GM21367 (cell line): ENCODE measurements around the gene SLC2A6.
A peak's percentile ranks its signal among the peaks of the same experiment; 100 is the strongest.

Experiments
- ATAC-seq: cut with Tn5 transposase; IDR thresholded peaks from one replicate; pipeline ENCODE4 v1.9.1; 2021; ENCODE audit not compliant: unreplicated experiment

The SLC2A6 gene

DNA sequence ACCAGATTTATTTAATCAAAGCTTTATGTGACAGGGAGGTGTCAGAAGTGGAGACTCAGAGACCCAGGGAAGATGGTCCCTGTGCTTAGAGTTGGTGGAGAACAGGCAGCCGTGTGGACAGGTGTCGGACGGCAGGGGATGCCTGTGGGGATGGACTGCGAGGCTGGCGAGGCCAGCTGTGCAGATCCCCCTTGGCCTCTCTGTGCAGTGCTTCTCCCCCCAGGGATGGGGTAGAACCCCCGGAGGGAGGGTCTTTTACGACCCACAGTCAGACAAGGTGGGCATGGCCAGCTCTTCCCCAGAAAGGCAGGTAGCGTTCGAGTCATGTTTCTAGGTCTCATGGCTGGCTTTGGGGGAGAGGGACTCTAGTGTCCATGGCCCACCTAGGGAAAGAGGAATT lies 4.7 kb upstream of the SLC2A6 start:
- no peak for ATAC-seq

DNA sequence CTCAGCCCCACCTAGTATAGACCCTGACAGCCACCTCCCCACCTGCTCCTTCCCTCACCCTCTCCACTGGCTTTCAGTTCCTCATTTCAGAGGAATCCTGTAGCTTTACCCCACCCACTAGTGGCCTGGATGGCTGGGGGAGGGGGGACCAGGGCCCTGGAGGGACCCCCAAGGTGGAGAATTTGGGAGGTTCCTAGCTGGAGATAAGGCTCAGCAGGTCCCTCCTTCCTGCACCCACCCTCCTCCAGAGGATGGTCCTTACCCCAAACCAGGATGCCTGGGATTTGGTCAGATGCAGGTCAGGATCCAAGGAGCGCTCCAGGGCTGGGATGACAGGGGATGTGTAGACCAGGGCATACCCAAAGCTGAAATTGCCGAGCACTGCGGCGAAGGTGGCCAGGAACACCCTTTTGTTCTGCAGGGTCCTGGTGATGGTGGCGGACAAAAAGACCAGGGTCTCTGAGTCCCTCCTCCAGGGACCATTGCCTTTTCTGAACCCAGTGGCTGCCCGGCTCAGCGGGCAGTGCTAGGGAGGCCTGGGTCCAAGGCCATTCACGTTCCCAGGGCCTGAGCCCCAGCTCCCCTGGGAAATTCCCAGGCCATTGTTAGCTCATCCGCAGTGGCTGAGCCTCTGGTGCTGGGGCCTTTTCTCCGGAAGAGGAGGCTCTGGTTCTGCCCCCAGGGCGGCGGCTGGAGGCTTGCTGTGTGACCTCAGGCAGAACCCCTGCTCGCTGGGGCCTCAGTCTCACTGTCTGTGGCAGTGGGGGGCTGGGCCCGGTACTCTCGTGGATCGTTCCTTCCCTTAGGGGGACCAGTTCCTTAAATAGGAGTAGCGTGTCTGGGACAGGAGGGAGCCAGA lies 678 bp downstream of the SLC2A6 start:
- peak; percentile 18 for ATAC-seq

DNA sequence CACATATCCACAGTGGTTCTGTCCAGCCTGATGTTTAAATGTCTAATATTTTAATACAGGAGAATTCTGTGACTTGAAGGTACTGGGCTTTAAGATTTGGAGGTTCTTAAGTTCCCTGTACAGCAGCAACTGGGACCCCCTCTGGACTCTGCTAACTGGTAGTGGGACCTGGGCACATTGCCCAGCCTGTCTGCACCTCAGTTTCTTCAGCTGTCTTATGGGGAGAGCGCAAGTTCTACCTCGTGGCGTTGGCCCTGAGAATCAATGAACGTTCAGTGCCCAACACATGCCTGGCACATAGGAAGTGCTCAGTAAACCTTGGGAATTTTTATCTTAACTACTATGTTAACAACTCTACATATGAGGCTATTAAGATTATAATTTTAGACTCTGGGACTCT lies 1.4 kb downstream of the SLC2A6 start:
- no peak for ATAC-seq

DNA sequence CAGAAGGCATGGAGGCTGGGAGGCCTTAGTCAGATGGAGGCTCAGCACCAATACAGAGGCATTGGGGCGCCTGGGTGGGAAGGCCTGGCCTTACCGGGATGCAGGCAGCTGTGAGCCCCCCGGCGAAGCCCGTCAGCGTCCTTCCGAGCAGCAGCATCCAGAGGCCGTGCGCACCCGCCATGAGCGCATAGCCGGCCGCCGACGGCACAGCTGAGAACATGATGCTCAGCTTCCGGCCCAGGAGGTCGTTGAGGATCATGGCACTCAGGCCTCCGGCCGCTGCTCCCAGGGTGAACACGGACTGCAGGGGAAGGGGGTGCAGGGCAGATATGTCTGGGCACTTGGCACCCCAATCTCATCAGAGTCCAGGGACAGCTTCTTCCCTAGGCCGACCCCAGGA lies 2.0 kb downstream of the SLC2A6 start:
- ATAC-seq: no peak

DNA sequence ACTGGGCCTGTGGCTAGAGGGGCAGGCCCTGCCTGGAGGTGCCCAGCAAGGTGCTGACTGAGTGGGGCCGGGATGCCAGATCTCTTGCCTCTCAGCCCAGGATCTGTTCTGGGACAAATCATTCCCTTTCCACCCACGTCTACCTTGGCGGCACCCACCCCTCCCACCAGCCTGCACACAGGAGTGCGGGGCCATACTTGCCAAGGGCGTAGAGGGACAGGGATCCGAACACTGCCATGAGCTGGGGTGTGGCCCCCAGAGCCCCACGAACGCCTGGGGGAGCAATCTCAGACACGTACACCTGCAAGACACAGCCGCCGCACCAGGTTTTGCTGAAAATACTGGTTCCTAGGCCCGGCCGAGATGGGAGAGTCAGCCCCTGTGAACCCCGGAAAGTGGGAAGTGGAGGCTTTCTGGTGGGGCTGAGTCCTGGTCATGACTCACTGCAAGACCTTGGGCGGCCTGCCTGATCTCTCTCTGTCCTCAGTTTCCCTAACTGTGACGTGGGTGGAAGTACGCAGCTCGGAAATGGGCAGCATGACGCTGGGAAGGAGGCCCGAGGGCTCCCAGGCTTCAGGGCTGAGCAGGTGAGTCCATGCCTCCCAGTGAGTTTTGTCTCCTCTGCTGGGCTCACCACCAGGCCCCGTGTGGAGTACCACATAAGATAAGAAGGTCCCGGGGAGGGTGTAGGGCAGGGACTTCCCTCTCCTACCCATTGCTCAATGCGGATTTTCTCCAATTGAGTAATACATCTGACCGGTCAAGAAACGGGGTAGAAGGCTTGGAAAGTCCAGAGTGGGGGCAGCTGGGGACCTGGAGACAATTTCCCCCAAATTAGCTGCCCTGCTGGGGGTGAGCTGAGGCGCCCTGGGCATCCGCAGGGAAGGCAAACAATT lies 2.6 kb downstream of the SLC2A6 start:
- no peak for ATAC-seq

DNA sequence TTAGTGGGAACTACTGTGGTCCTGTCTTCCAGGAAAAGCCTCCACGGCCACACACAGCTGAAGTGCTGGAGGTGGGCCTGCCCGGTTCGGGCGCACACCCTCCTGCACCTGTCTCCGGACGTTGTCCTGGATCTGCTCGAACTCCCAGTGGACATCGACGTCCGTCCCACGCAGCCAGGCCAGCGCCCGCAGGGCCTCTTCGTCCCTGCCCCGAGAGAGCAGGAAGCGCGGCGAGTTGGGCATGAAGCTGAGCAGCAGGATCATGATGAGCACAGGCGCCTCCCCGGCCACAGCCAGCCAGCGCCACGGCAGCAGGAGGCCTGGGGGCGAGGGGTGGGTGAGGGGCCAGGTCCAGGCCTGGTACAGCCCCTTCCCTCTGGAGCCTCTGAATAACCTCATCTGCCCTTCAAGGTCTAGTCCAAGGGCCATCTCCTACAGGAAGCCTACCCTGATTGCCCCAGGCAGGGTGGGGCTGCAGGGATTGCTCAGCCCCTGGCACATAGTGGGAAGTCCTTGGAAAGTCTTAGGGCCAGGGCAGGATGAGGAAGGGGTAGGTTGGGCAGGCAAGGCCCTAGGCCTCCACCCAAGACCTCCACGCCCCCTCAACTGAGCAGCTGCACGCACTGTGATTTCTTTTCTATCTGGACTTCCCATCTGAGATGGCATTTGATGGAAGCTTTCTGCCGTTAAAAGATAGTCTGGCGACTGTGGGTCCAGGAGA lies 3.4 kb downstream of the SLC2A6 start:
- ATAC-seq: no peak

DNA sequence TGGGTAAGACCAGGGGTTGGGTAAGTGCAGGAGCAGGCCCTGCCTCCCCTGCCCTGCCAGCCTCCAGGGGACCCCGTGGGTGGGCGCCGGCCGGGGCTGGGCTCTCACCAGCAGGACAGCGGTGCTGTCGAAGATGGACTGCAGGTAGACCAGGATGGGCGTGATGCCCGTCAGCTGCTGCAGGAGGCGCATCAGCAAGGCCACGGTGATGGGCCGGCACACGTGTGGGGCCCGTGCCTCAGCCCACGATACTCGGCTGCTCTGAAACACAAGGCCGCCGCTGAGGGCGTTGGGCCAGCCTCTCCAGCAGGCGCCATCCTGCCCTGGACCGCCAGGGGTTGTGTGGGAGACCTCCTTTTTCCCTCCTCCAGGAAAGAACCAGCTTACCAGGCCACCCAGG lies 4.0 kb downstream of the SLC2A6 start:
- ATAC-seq: no peak

DNA sequence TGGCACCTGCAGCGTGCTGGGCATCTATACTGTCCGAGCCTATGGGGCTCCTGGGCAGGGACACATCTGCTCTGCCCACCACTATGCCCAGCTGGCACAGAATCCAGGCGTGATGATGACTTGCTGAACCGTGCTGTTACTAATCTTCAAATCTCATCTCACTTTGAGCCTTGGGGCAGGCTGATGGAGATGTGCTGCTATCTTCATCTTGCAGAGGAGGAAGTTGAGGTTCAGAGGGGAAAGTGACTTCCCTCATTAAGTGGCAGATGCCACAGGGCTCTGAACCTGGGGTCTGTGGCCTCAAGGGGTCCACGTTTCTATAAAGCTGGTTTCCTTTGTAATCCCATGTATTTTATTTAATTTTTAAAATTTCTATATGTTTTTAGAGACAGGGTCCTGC lies 4.7 kb downstream of the SLC2A6 start:
- ATAC-seq: no peak

DNA sequence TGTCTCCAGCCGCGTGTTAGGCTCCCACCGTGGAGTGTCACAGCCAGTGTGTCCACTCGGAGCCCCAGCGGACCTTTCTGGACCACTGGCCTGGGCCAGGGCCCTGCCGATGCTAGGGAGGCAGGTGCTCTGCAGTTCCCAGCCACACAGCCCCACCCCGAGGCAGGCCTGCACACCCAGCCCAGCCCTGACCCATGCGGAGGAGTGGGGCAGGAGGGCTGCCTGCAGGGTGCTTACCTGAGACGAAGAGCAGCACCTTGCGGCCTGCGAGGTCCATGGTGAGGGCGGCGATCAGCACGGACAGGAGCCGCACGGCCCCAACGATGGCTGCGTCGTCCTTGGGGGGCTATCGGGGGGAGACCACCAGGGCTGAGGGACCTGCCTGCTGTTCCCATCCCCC lies 5.2 kb downstream of the SLC2A6 start:
- no peak for ATAC-seq

DNA sequence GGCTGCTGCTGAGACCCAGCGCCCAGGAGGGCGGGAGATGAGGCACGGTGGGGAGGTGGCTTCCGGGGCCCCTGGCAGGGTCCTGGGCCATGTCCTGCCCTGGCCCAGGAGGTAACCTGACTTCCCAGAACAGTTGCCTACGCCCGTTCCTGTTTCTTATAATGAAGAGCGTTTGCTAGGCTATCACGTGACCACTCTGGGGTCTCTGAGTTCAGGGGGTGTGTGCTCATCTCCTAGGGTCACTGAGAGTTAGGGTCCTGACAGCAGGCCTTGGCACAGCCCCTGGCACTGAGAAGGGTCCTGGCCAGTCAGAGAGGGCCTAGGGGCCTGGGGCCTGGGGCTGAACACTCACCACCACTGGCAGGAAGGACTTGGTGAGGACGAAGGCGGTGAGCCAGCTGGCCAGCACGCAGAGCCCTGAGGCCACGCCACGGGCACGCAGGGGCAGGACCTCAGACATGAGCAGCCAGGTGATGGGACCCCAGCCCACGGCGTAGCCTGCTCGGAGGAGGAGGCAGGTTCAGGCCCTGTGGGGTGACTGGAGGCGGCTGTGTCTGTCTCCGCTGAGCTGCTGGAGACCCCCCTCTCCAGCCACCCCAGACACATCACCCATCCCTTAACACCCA lies 6.0 kb downstream of the SLC2A6 start:
- no peak for ATAC-seq

DNA sequence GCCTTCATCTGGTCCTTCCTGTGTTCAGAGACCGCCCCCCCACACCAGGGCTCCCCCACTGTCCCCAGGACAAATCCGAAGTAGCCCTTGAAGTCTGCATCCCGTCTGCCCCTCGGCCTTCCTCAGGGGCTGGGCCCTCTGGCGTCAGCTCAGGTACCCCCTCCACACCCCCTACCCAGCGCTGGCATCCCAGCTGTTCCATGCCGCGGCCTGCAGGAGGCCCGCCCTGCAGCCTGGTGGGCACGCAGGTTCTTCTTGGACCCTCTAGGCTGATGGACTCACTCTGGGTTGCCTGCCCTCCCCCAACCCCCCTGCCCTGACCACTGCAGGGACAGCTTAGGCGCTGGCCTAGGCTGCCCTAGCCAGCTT lies 6.6 kb downstream of the SLC2A6 start:
- ATAC-seq: no peak

DNA sequence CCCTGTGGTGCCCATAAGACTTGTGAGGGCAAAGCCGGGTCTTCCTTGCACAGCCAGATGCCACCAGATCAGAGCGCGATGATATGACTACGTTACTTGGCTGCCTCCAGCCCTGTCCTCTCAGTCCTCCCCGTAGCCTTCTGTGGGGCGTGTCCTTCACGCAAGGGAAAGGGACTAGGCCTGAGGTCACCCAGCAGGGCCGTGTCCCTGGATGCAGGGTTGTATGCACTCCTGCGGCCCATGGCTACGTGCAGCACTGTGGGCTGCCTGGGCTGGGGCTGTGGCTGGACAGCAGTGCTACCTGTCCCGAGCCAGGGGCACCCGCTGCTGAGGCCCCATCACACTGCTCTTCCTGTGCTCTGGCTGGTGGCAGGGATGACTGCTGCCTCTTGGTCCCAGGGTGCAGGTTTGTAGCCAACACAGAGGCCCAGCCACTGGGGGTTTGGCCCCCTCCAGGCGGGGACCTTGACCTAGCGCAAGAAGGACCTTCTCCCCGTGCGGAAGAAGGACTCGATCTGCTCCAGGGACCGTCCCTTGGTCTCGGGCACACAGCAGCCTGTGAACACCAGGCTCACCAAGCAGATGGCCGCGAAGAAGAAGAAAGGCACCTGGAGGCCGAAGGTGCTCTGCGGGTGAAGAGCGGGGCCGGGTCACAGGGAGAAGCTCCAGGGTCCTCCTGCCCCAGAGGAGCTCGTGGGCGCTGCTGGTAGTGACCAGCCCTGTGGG lies 7.2 kb downstream of the SLC2A6 start:
- no peak for ATAC-seq

DNA sequence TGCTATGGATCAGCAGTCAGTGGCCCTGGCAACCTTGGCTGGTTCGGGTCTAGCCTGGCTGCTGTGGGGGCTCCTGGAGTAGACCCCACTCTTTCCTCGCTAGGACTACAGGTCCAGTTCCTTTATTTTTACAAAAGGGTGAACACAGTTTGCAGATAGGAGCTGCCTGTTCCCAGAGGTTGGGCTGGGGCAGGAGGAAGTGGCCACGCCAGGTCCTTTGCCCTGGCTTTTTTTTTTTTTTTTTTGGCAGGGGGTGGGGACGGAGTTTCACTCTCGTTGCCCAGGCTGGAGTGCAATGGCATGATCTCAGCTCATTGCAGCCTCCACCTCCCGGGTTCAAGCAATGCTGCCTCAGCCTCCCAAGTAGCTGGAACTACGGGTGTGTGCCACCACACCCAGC lies 7.9 kb downstream of the SLC2A6 start:
- no peak for ATAC-seq

DNA sequence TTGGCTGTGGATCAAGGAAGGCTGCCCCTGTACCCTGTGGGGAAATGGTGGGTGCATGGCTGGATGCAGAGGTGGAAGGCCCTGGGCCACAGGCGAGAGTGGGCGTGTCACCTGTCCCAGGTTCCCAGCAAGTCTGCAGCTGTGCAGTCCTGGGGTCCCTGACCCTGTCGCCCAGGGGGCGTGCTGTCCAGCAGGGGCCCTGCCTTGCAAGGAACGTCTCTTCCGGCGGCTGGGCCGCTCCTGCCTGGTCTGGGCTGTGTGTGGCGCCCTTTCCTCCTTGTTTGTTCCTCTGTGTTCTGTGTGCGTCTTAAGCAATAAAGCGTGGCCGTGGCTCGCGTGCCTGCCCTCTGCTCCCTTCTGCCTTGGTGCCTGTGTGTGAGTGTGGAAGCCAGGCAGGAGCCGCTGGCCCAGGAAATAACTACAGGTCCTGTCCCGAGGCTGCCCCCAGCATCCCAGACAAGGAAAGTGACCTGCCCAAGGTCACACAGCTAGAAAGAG lies 8.4 kb downstream of the SLC2A6 start:
- no peak for ATAC-seq

DNA sequence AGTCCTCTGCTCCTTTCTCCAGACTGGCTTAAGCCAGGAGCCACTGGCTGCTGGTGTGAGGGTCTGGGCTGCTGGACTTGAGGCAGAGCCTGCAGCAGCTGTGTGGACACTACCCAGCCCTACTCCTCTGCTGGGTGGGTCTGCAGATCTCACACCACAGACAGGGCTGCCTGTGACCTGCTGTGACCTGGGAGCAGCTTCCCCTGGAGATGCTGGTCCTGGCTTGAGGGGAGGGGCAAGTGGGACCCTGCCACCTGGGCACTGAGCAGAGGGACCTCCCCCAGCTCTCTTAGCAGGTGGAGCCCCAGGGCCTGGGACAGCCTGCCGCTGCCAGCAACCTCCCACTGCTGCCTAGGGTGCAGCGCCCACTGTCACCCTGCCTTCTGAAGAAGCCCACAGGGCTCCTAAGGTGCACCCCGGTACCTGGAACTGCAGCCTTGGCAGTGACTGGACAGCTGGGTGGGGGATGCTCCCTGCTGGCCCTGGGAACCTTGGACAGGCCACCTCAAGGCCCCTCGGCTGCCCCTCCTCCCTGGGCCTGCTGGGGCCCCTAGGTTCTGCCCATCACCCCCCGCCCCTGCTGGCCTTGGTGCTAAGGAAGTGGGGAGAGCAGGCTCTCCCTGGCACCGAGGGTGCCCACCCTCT lies 10.0 kb downstream of the SLC2A6 start:
- no peak for ATAC-seq

DNA sequence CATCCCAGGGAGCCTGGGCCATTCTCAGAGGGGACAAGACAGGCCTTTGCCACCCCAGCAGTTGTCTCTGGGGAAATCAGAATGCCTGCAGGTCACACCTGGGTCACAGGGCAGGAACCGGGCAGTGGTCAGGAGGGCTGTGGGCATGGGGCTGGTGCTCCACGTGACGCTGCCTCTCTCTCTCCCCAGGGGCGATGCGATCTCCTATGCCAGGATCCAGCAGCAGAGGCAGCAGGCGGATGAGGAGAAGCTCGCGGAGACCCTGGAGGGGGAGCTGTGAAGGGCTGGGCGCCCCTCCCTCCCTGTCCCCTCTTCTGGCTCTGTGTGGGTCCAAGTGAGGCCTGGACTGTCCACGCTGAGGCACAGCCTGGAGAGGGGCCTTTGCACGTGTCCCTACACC lies 10.5 kb downstream of the SLC2A6 start:
- ATAC-seq: no peak

DNA sequence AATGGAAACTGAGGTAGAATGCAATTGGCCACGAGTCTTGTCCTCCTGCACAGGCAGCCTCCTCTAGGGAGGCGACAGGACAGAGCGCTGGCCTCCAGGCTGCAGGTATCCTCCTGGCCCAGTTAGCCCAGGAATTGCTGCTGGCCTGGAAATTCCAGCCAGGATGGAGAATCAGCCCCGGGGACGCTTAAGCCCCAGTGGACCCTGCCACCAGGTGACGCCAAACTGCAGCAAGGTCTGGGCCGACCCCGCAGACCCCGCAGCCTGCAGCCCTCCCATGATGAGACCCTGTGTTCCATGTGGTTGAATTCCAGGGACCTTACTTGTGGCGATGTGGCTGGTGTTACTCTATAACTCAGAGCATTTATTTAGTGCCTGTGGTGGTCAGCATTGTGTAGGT lies 11.8 kb downstream of the SLC2A6 start:
- ATAC-seq: no peak

DNA sequence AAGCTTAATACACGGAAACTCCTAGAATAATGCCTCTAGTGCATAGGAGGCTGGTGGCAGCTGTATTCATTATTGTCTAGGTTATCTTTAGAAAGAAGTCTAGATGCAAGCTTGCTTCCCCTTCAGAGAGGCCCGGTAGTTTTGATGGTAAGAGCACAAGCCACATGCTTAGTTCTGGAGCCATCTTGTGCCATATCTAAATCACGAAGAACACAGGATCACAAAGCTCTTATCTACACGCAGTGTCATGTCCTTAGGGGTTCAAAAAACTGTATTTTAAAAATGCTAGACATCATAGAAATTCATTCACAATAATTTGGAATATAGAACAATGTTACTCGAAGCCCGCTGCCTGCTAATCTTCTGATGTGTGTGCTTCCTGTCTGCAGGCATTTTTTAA lies 12.9 kb downstream of the SLC2A6 start:
- ATAC-seq: no peak

DNA sequence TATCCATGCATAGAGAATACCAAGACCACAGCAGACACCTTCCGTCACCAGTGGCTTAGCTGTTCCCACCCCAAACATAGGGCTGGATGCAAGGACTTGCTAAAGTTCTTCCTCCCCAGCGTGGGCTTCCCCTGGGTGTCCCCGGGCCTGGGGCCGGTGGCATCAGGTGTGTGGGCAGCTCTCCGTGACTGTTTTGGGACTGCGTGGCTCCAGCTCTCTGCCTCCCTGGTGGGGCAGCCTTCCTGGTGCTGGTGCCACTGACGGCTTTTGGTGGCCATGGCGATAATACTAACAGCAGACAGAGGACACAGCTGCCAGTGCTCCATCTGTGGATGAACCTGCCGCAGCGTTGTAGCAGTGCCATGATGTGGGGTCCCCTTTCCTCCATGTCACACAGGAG lies 14.3 kb downstream of the SLC2A6 start:
- no peak for ATAC-seq
